ENCODE data around the gene RCC2. TPM values are rescaled to one million over a fixed set of nuclear protein-coding genes. Genes with fewer than 3 reads are reported as not detected.

RCC2 gene
- total and polyA plus RNA-seq, 2 of the 4 experiments (the other 2 are of a cell fraction): 24.0 to 38.9 TPM

- H2BK15ac ChIP-seq (ENCODE audit: low read depth, low read length): no peak overlapping the region
- H2AFZ ChIP-seq (replicated peaks; ENCODE audit: low read length, poor library complexity): no peak overlapping the region
- DNase-seq (no peak), ATAC-seq (ENCODE audit: low read depth) (no peak)
- H2BK5ac ChIP-seq (ENCODE audit: low read depth, low read length, poor library complexity, severe bottlenecking): no peak overlapping the region
- CTCF ChIA-PET: no interaction called here
- H2BK120ac ChIP-seq (ENCODE audit: low read depth, low read length): no peak overlapping the region
- dilution Hi-C loops (cut with HindIII; ENCODE audit: low sequenced_read_pairs, unreplicated experiment) (no loop called here), intact Hi-C loops (cut with micrococcal nuclease) (no loop called here), in situ Hi-C loops (cut with MboI; ENCODE audit: low sequenced_read_pairs) (no loop called here)
- H4K8ac ChIP-seq (ENCODE audit: low read depth in 2 of 2, low read length in 2 of 2): no peak overlapping the region
- no peak overlapping the region for H3K23ac ChIP-seq (ENCODE audit: low read depth, low read length)
- no CpG with 5 or more reads among the region's 3 CpGs for WGBS, 2 experiments (ENCODE audit: extremely low coverage in 2 of 2, insufficient read length in 1 of 2)
- H3K4me3 ChIP-seq (ENCODE audit: insufficient read depth, low read depth, low read length): no peak overlapping the region
- H4K91ac ChIP-seq (ENCODE audit: insufficient read depth, low read depth, low read length): no peak overlapping the region
- no peaks in the 10 kb centered on the region for H3K9me3 ChIP-seq (ENCODE audit: control insufficient read depth, insufficient read depth, low read length)
- H3K4me2 ChIP-seq (ENCODE audit: low read depth, low read length): no peak overlapping the region
- H2BK20ac ChIP-seq (ENCODE audit: low read depth, low read length): no peak overlapping the region
- peaks cover 8% of the 10 kb centered on the region for H4K20me1 ChIP-seq (ENCODE audit: insufficient read depth, low read length)
- 0 out of 4 replicates have a peak, but pooled peaks cover 0 to 3% of the 10 kb centered on the region in 2 experiments for H3K79me1 ChIP-seq (ENCODE audit: low read depth in 1 of 2, low read length in 2 of 2)
- no peak overlapping the region for H2AK5ac ChIP-seq (ENCODE audit: low read depth, low read length)
- H3K56ac ChIP-seq (ENCODE audit: extremely low read depth, insufficient read depth, low read length): no peak overlapping the region
- H2AK9ac ChIP-seq (replicated peaks; ENCODE audit: low read depth, low read length, poor library complexity): no peak overlapping the region
- H3K27me3 ChIP-seq (ENCODE audit: control insufficient read depth, insufficient read depth, low read length): no peaks in the 10 kb centered on the region; the same call in 1 of the 2 replicates
- TF ChIP-seq CEBPB (IDR thresholded peaks at IDR 0.05; ENCODE audit: low read depth, low read length) (no peak), BHLHE40 (IDR thresholded peaks at IDR 0.05; ENCODE audit: low read depth, low read length) (no peak), SMC3 (IDR thresholded peaks at IDR 0.05; ENCODE audit: low read depth, low read length) (no peak), RFX5 (IDR thresholded peaks at IDR 0.05; ENCODE audit: low read depth, low read length) (no peak), MAFK (IDR thresholded peaks at IDR 0.05; ENCODE audit: low read depth, low read length) (no peak), POLR2A (IDR thresholded peaks at IDR 0.05; ENCODE audit: low read depth, low read length) (no peak), NFE2L2 (IDR thresholded peaks at IDR 0.05; ENCODE audit: low read depth, low read length) (no peak), FOS (IDR thresholded peaks at IDR 0.05; ENCODE audit: low read depth, low read length) (no peak), MAZ (IDR thresholded peaks at IDR 0.05; ENCODE audit: borderline replicate concordance, low read depth, low read length) (no peak), RCOR1 (IDR thresholded peaks at IDR 0.05; ENCODE audit: insufficient replicate concordance, low read length) (no peak), RAD21 (IDR thresholded peaks at IDR 0.05; ENCODE audit: low read length) (no peak), CHD1 (IDR thresholded peaks at IDR 0.05; ENCODE audit: low read depth, low read length) (no peak), USF2 (IDR thresholded peaks at IDR 0.05; ENCODE audit: low read depth, low read length) (no peak), MXI1 (IDR thresholded peaks at IDR 0.05; ENCODE audit: borderline replicate concordance, low read depth, low read length) (no peak), CTCF (conservative IDR thresholded peaks at IDR 0.05; ENCODE audit: low read depth, low read length) (no peak)
- TF ChIP-seq, protein P1, sequence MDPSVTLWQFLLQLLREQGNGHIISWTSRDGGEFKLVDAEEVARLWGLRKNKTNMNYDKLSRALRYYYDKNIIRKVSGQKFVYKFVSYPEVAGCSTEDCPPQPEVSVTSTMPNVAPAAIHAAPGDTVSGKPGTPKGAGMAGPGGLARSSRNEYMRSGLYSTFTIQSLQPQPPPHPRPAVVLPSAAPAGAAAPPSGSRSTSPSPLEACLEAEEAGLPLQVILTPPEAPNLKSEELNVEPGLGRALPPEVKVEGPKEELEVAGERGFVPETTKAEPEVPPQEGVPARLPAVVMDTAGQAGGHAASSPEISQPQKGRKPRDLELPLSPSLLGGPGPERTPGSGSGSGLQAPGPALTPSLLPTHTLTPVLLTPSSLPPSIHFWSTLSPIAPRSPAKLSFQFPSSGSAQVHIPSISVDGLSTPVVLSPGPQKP (IDR thresholded peaks at IDR 0.05; ENCODE audit: borderline replicate concordance, low read depth, low read length): no peak
- no peak overlapping the region for H4K5ac ChIP-seq (ENCODE audit: low read depth, low read length)
- no peak overlapping the region for H3K18ac ChIP-seq (ENCODE audit: low read depth, low read length)
- no peaks in the 10 kb centered on the region; the same call in 1 of the 2 replicates for H3K9me1 ChIP-seq (ENCODE audit: insufficient read depth, low read length)
- H3K9ac ChIP-seq (ENCODE audit: low read depth, low read length): no peak overlapping the region
- POLR2A ChIA-PET (ENCODE audit: unreplicated experiment): no interaction called here
- no peak overlapping the region for H3K27ac ChIP-seq (ENCODE audit: insufficient read depth, low read length)
- BruUV-seq (replicated peaks): no TSS peak
- no peak overlapping the region for H3K4ac ChIP-seq (ENCODE audit: low read depth, low read length)
- no peak overlapping the region for H3K14ac ChIP-seq (replicated peaks; ENCODE audit: low read depth, low read length)
- peaks cover 2% of the 10 kb centered on the region; the same call in 1 of the 2 replicates for H3K4me1 ChIP-seq (ENCODE audit: control insufficient read depth, insufficient read depth, low read length)
- peaks cover 2% of the 10 kb centered on the region for H3K36me3 ChIP-seq (ENCODE audit: control insufficient read depth, insufficient read depth, low read length)
Observed at GRCh38 chr1:17403081-17403480, 36.4 kb downstream of the RCC2 start.
